Peyer's patch (tissue), 4 donors: ENCODE measurements around the gene STK39.

Source experiments
- CTCF ChIP-seq, 6 experiments: fragments of 450-650 bp in 4 of 6; fragments of 200-600 bp in 2 of 6; sonication (generic) in 1 of 6; IDR thresholded peaks; one replicate each; pipeline ENCODE4 v1.5.1; 2017 to 2019; ENCODE audit warnings: antibody characterized with exemption in 6 of 6, mild to moderate bottlenecking in 3 of 6, moderate library complexity in 1 of 6
- POLR2A ChIP-seq, 2 donors: fragments of 450-650 bp; IDR thresholded peaks; one replicate each; pipeline ENCODE4 v1.5.1; 2017; ENCODE audit warnings: antibody characterized with exemption in 2 of 2, mild to moderate bottlenecking in 2 of 2, moderate library complexity in 2 of 2

GRCh38 chr2:168145011-168145410 is 102.4 kb downstream of the STK39 start:
- TF ChIP-seq CTCF (IDR thresholded peaks at IDR 0.05) (no peak), POLR2A (IDR thresholded peaks at IDR 0.05) (no peak)
